Activated CD8-positive, alpha-beta memory T cell treated with anti-CD3 and anti-CD28 coated beads, Interleukin-2, amount 50 U/mL, for 48 hours (primary cell): ENCODE data around the gene WNT9A.
A peak's percentile ranks its signal among the peaks of the same experiment; 100 is the strongest.
"Not testable (repeated sequence)": the region's sequence is repeated elsewhere in the genome, so short reads cannot be mapped to it uniquely, and the experiment has no call there.

Experiments
- DNase-seq: peaks from one replicate; pipeline ENCODE4 v3.0.0-alpha.2; 2020

WNT9A gene, protein sequence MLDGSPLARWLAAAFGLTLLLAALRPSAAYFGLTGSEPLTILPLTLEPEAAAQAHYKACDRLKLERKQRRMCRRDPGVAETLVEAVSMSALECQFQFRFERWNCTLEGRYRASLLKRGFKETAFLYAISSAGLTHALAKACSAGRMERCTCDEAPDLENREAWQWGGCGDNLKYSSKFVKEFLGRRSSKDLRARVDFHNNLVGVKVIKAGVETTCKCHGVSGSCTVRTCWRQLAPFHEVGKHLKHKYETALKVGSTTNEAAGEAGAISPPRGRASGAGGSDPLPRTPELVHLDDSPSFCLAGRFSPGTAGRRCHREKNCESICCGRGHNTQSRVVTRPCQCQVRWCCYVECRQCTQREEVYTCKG

DNA sequence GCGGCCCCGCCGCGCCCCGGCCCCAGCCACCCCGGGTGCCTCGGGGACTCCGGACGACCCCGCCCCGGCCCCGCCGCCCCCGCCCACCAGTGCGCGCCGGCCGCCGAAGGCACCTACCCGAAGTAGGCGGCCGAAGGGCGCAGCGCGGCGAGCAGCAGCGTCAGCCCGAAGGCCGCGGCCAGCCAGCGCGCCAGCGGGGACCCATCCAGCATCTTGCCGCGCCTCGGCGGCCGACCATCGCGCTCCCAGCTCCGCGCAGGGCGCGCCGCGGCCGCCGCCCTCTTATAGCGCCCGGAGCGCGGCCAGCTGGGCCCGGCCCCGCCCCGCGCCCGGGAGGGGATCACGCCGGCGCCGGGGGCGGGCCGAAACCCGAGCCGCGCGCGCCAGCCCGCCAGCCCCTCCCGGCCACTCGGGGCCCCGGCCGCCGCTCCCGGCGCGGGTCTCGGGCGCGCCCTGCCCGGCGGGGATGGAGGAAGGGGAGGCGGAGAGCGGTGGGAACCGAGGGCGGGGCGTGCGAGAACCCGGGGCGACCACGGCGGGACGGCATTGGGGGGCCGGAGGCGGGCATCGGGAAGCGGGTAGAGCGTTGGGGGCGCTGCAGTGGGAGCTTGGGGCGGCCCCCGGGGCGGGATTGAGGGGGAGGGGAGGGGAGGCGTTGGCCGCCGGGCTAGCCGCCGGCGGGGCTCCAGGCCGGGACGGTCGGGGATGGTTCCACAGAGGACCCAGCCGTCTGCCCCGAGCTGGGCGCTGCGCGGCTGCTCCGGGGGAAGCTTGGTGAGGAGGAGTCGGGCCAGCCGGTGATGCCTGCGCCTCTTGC, at the start of gene WNT9A:
TSS of gene WNT9A (minus strand) at position 257 of the 817 bp plus-strand sequence. CDS start at position 212, 45 bp downstream.
- peak; percentile 61 for DNase-seq

DNA sequence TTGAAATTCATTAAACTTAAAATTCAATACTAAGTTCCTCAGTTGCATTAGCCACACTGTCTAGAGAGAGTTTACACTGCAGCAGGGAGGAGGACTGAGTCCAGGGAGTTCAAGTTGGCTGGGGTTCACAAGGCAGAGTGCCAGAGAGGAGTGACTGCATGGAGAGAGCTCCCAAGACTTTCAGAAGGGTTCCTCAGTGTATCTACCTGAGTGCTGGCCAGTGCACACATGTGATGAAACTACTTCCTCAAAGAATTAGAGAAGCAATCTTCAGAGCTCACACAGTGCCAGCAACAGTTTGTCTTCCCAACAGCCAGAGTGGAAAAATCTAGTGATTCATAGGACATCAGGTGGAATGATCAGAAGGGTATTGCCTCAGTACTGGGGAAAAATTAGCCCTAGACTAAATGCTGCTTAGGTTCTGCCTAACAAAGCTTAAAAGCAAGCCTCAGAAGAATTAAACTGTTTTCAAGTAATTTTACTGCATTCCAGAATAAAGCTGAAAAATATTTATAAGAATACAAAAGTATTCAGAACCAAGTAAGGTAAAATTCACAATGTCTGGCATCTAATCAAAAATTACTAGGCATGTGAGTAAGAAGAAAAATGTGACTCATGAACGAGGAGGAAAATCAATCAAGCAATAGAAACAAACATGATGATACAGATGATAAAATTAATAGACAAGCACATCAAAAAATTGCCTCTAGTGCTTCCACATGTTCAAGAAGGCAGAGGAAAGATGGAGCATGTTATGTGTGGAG, 48.6 kb upstream of the WNT9A start:
- DNase-seq: no peak

DNA sequence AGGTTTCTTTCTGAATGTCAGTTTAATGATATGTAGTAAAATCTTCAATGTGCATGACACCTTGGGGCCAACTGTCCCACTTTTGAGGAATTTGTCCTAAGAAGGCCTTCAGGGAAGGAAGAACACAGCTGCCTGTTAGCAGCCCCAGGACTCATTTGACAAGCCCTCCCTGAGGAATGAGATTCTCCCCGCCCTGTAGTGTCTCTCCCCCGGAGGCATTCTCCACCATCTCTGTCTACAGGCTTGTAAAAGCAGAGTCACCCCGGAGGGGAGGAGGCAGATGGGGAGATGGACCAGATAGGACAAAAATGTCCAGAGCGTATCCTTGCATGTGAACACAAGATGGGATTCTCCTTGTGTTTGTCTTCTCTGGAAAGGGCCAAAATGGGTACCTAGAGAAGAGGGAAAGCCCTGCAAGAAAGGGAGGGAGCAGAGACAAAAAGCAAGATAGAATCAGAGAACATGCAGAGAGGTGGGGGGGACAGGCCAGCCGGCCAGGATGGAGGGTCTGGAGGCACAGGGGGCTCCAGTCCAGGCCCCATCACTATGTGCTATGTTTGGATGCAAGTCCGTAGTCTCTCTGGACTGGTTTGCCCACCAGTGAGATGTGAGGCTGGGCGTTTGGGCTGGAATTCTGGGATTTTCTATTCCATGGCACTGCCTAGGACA, 47.0 kb upstream of the WNT9A start:
- DNase-seq: no peak

DNA sequence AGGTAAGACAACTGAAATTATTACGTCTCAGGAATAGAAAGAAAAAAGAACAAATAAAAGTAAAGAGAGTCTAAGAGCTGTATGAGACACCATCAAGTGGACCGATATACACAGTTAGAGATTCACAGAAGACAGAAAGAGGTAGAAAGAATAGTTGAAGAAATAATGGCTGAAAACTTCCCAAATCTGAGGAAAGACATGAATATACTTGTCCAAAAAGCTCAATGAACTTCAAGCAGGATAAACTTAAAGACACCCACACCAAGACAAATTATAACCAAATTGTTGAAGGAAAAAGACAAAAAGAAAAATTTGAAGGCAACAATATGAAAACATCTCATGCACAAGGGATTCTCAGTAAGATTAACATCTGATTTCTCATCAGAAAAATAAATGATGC, 39.4 kb upstream of the WNT9A start:
- no peak for DNase-seq

DNA sequence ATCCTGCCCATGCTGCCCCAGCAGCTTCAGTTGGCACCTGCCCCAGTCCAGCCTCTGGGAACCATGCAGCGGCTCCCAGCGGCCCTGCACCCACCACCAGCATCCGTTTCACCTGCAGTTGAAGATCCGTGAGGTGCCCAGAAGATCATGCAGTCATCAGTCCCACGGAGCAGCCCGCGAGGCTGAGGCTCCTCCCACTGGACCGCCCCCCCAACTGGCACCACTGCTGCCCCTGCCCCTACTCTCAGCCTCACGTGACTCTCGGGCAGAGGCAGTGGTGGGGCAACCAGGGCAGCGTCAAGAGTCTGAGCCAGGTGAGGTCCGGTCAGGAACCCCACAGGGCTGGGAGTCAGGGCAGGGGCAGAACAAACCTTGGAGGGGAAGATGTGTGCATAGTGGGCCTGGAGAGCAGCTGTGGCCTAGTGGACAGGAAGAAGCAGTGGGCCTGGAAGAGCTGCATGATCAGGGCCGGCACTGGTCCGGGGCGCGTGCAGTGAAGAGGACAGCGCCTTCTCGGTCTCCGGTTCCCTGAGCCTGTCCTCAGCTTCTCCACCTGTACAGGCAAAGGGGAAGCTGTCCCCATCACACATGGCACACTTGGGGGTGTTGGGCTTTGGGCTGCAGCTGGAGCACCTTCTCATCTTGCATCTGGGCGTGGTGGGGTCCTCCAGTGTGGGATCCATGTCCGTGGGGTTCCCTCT, 28.0 kb upstream of the WNT9A start:
- not testable (repeated sequence) for DNase-seq

DNA sequence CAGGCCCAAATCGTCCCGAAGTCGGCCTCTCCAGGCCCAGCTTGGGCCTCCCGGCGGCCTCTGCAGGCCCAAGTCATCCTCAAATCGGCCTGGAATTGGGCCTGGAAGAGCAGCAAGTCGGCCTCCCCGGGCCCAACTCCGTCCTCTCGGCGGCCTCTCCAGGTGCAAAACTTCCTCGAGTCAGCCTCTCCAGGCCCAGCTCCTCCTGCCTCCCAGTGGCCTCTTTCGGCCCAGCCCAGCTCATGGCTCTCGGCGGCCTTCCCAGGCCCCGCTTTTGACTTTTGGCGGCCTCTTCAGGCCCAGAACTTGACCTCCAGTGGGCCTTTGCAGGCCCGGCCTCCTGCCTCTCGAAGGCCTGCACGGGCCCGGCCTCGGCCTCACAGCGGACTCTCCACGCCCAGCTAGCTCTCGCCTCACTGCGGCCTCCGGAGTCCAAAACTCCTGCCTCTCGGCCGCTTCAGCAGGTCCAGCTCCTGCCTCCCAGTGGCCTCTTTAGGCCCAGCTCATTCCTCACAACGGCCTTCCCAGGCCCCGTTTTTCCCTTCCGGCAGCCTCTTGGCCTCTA, 26.1 kb upstream of the WNT9A start:
- DNase-seq: not testable (repeated sequence)

DNA sequence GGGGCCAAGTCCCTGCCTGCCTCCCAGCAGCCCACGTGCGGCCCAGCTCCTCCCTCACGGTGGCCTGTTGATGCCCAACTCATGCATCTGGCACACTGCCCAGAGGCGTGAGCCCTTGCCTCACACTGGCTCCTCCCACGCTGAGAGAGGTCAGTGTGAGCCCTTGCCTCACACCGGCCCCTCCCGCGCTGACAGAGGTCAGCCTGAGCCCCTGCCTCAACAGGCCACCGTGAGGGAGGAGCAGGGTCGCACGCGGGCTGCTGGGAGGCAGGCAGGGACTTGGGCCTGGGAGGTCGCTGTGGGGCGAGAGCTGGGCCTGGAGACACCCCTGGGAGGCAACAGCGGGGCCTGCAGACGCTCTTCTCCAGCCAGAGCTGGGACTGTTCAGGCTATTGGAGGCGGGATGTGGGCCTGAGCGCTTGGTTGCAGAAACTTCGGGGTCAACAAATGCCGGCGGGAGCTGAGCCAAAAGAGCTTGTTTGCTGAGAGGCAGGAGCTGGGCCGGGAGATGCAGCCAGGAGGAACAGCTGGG, 25.2 kb upstream of the WNT9A start:
- not testable (repeated sequence) for DNase-seq

DNA sequence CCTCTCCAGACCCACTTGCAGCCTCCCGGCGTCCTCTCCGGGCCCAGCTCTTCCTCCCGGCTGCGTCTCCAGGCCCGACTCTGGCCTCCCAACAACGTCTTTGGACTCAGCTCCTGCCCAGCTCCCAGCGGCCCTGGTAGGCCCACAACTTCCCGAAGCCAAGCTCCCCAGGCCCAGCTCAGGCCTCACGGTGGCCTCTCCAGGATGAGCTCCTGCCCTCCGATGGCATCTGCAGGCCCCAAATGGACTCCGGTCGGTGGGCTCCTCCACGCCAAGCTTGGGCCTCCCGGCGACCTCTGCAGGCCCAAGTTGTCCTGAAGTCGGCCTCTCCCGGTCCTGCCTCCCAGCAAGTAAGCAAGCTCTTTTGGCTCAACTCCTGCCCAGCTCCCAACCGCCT, 24.5 kb upstream of the WNT9A start:
- DNase-seq: not testable (repeated sequence)

DNA sequence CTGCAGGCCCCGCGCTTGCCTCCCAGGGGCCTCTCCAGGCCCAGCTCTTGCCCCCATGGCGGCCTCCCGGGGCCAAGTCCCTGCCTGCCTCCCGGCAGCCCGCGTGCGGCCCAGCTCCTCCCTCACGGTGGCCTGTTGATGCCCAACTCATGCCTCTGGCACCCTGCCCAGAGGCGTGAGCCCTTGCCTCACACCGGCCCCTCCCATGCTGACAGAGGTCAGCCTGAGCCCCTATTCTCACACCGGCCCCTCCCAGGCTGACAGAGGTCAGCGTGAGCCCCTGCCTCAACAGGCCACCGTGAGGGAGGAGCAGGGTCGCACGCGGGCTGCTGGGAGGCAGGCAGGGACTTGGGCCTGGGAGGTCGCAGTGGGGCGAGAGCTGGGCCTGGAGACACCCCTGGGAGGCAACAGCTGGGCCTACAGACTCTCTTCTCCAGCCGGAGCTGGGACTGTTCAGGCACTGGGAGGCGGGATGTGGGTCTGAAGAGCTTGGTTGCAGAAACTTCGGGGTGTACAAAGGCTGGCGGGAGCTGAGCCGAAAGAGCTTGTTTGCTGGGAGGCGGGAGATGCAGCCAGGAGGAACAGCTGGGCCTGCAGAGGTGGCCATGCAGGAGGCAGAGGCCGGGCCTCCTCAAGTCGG, 24.0 kb upstream of the WNT9A start:
- not testable (repeated sequence) for DNase-seq

DNA sequence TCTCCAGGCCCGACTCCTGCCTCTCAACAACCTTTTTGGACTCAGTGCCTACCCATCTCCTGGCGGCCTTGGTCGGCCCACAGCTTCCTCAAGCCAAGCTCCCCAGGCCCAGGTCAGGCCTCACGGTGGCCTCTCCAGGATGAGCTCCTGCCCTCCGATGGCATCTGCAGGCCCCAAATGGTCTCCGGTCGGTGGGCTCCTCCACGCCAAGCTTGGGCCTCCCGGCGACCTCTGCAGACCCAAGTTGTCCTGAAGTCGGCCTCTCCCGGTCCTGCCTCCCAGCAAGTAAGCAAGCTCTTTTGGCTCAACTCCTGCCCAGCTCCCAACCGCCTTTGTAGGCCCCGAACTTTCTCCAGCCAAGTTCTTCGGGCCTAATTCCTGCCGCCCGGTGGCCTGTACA, 23.5 kb upstream of the WNT9A start:
- DNase-seq: not testable (repeated sequence)

DNA sequence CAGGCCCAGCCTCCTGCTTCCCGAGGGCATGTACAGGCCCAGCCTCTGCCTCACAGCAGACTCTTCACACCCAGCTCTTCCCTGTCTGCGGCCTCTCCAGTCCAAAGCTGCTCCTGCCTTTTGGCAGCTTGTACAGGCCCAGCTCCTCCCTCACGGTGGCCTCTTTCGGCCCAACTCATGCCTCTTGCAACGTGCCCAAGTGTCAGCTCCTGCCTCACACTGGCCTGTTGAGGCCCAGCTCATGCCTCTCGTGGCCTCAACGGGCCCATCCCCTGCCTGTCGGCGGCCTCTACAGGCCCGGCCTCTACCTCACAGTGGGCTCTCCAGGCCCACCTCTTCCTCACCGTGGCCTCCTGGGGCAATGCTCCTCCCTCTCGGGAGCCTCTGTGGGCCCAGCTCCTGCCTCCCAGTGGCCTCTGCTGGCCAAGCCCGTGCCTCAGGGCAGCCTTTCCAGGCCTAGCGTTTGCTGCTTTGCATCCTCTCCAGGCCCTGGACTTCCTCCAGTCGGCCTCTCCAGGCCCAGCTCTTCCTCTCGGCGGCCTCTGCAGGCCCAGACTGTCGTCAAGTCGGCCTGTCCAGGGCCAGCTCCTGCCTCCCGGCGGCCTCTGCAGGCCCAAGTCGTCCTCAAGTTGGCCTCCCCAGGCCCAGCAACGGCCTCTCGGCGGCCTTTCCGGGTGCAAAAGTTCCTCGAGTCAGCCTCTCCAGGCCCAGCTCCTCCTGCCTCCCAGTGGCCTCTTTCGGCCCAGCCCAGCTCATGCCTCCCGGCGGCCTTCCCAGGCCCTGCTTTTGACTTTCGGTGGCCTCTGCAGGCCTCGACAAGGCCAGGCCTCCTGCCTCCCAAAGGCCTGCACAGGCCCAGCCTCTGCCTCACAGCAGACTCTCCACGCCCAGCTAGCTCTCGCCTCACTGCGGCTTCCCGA, 22.6 kb upstream of the WNT9A start:
- DNase-seq: not testable (repeated sequence)

DNA sequence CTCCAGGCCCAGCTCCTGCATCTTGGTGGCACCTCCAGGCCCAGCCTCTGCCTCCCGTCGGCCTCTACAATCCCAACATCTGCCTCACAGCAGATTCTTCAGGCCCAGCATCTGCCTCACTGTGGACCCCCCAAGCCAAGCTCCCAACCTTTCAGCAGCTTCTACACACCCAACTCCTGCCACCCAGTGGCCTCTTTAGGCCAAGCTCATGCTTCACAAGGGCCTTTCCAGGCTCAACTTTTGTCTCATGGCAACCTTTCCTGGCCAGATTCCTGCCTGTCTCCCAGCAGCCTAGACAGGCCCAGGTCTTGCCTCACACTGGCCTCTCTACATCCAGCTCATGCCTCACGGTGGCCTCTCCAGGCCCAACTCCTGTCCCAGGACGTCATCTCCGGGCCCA, 20.1 kb upstream of the WNT9A start:
- not testable (repeated sequence) for DNase-seq

DNA sequence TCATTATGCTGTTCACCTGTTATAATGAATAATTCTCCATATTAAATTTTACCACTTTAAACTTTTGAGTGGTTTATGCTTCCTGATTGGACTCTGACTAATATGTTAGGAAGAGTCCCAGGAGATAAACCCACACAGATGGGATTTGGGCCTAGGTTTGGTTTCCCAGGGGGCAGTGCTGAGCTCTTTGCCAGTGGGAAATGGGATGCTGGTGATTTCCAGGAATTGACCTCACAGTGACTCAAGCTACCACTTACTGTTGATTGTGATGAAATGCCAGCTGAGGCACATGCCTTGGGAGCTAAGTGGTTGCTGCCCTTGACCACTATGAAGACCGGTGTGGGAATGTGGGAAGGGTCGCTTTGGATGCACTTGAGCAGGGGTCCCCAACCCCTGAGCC, 19.0 kb upstream of the WNT9A start:
- not testable (repeated sequence) for DNase-seq

DNA sequence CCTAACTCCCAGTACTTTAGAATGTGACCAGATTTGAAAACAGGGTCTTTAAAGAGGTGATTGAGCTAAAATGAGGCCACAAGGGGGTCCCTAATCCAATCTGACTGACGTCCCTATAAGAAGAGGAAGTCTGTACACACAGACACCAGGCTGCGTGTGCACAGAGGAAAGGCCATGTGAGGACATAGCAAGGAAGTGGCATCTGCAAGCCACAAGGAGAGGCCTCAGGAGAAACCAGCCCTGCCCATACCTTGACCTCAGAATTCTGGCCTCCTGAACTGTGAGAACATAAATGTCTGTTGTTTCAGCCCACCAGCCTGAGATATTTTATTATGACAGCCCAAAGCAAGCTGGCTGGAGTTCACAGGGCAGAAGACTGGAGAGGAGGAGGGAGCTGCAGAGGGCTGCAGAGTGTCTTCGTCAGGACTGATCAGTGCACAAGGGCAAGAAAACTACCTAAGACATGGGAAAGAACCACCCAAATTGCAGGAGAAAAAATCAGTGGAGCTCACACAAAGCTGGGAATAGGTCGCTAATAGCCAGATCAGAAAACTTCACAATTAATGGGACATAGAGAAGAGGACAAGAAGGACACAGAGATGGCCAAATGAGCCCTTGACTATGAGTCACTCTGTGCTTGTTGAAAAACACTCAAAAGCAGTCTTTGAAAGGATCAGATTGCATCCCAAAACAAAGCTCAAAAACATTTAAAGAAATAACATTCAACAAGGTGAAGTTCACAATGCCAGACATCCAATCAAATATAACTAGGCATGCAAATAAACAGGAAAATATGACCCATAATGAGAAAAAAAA, 14.1 kb upstream of the WNT9A start:
- DNase-seq: peak; percentile 32

DNA sequence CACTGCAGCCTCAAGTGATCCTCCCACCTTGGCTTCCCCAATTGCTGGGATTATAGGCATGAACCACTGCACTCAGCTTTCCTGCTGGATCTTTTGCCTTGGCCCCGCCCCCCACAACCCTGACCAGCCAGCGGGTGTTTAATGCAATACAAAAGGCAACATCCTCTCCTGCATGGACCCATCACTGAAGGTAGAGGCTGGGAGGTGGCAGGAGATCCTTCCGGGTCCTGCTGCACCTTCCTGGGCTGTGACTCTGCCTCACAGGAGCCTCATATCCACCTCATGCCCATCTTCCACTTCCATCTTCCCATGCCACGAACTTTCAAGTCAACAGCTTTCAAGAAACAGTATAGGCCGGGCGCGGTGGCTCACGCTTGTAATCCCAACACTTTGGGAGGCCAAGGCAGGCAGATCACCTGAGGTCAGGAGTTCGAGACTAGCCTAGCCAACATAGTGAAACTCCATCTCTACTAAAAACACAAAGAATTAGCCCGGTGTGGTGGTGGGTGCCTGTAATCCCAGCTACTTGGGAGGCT, 11.7 kb upstream of the WNT9A start:
- peak; percentile 40 for DNase-seq

DNA sequence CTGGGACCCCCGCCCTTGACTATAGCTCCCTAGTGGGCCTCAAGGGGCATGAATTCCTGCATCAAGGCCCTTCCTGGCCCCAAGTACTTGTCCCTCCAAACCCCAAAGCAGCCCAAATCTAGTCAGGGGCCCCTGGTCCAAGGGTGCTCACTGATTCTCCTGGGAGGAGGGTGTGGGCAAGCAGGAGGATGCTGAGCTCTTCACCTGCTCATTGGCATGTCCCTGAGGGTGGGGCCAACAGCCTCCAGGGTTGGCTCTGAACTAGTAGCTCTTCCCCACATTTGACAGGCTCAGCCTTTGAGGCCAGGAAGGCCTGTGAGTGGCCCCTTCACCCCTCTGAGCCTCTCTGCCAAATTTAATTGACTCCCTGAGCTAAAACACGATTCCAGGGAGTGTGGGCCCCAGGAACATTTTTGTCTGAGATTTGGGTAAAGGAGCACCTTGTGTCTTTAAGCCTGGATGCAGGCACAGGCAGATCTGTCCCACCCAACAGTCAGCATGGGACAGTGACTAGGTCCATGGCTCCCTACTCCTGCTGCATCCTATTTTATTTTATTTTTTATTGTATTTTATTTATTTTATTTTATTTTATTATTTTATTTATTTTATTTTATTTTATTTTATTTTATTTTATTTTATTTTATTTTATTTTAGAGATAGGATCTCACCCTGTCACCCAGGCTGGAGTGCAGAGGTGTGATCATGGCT, 11.0 kb upstream of the WNT9A start:
- peak; percentile 37 for DNase-seq

DNA sequence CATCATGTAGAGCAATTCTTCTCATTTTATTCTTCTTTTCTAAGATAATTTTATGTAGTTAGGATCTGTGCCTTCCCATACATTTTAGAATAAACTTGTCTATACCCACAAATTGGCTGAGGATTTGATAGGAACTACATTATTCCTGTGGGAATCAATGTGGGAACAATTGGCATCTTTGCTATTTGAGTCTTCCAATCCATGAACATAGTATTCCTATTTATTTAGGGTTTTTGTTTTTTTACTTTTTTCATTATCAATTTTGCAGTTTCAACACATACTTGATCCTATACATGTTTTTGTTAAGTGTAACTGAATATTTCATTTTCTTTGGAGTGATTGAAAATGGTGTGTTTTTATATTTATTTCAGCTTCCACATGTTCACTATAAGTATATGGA, 8.1 kb upstream of the WNT9A start:
- DNase-seq: no peak
